GM12878 (cell line): ENCODE measurements around the gene SIM2. TPM values are rescaled to one million over a fixed set of nuclear protein-coding genes. Genes with fewer than 3 reads are reported as not detected.

Source experiments
- ATAC-seq: fragments of 200-7000 bp; cut with Tn5 transposase; 3 replicates; pipeline ENCODE4 v1.9.1; 2020; ENCODE audit warnings: mild to moderate bottlenecking, moderate library complexity
- BruUV-seq: library from RNA; stranded (reverse); fragments of 400-500 nt; replicated peaks from 2 replicates; lab custom pipeline; 2021; lab: Mats Ljungman, UMichigan
- CTCF ChIA-PET: fragments of 300-600 bp; sonication (Branson Sonifier 250); formaldehyde crosslinking; extraction: SDS; loops from one replicate; lab custom pipeline; 2021; ENCODE audit warnings: inconsistent platforms; lab: Yijun Ruan, JAX
- POLR2A ChIA-PET: fragments of 350-600 bp; formaldehyde crosslinking; extraction: SDS; loops from one replicate; lab custom pipeline; 2021; ENCODE audit warnings: inconsistent platforms; lab: Charles Lee
- RAD21 ChIA-PET: fragments of 300-600 bp; sonication (Branson Sonifier 250); formaldehyde crosslinking; loops from one replicate; lab custom pipeline; 2023; ENCODE audit warnings: antibody characterized with exemption; ENCODE audit not compliant: unreplicated experiment; lab: Charles Lee
- SMC1A ChIA-PET: fragments of 300-600 bp; sonication (Branson Sonifier 250); formaldehyde crosslinking; loops from one replicate; lab custom pipeline; 2023; ENCODE audit not compliant: unreplicated experiment, uncharacterized antibody; lab: Charles Lee
- DNase-seq: peaks from one replicate; pipeline ENCODE4 v3.0.0-alpha.2; 2011; ENCODE audit warnings: low read depth, low spot score
- FAIRE-seq: peaks from 3 replicates; lab custom pipeline; 2011; peaks lifted over from hg19 to GRCh38; lab: Jason Lieb, UNC
- H2AFZ ChIP-seq: 2 replicates; pipeline ENCODE4 v1.6.0; 2011; ENCODE audit warnings: low read depth, low read length, control low read depth; ENCODE audit not compliant: control insufficient read depth
- H3K27ac ChIP-seq: 2 replicates; pipeline ENCODE4 v1.5.1; 2011; ENCODE audit warnings: control low read depth; ENCODE audit not compliant: control insufficient read depth, insufficient read depth
- H3K27me3 ChIP-seq, 2 experiments: replicated peaks in 1 of 2; 2 replicates each; pipeline versions ENCODE4 v1.6.0 to v1.6.1; 2011; ENCODE audit warnings: low read length in 1 of 2; ENCODE audit not compliant: control insufficient read depth in 2 of 2, insufficient read depth in 2 of 2
- H3K36me3 ChIP-seq, 2 experiments: 2 replicates each; pipeline ENCODE4 v1.5.1; 2011; ENCODE audit warnings: low read length in 1 of 2; ENCODE audit not compliant: control insufficient read depth in 2 of 2, insufficient read depth in 2 of 2
- H3K4me1 ChIP-seq: 2 replicates; pipeline ENCODE4 v1.6.1; 2011; ENCODE audit warnings: mild to moderate bottlenecking, low read length, moderate library complexity, mixed read lengths; ENCODE audit not compliant: control insufficient read depth, insufficient read depth
- H3K4me2 ChIP-seq: 2 replicates; pipeline ENCODE4 v1.6.0; 2011; ENCODE audit warnings: control low read depth; ENCODE audit not compliant: control insufficient read depth, insufficient read depth
- H3K4me3 ChIP-seq: fragments of 200-600 bp; sonication (generic); 2 replicates; pipeline ENCODE4 v1.5.1; 2016
- H3K79me2 ChIP-seq: 2 replicates; pipeline ENCODE4 v1.6.0; 2011; ENCODE audit warnings: low read length; ENCODE audit not compliant: control insufficient read depth, insufficient read depth
- H3K9ac ChIP-seq: 2 replicates; pipeline ENCODE4 v1.8.0; 2011; ENCODE audit warnings: low read length, control low read depth, mixed read lengths; ENCODE audit not compliant: control insufficient read depth, insufficient read depth
- H3K9me3 ChIP-seq: replicated peaks from 3 replicates; pipeline ENCODE4 v1.5.1; 2011; ENCODE audit warnings: mild to moderate bottlenecking, low read length; ENCODE audit not compliant: control insufficient read depth, insufficient read depth
- H4K20me1 ChIP-seq: 2 replicates; pipeline ENCODE4 v1.6.0; 2011; ENCODE audit not compliant: control insufficient read depth, insufficient read depth
- BCL3 ChIP-seq: IDR thresholded peaks from 2 replicates; pipeline ENCODE4 v1.6.1; 2011; ENCODE audit warnings: borderline replicate concordance, low read depth, mild to moderate bottlenecking, moderate library complexity, low read length; ENCODE audit not compliant: insufficient read depth, poor library complexity, severe bottlenecking
- BHLHE40 ChIP-seq, 2 experiments: fragments of 450-650 bp in 1 of 2; IDR thresholded peaks; 2 replicates each; pipeline ENCODE4 v1.6.1; 2011 to 2017; ENCODE audit warnings: low read depth in 2 of 2, borderline replicate concordance in 1 of 2, improper control_type of control experiment in 1 of 2, low read length in 1 of 2, mild to moderate bottlenecking in 1 of 2
- CEBPB ChIP-seq, 2 experiments: fragments of 150-350 bp in 1 of 2; IDR thresholded peaks; 2 replicates each; pipeline ENCODE4 v1.6.1; 2012 to 2014; ENCODE audit warnings: low read depth in 2 of 2, low read length in 2 of 2, borderline replicate concordance in 1 of 2, inconsistent platforms in 1 of 2
- CHD1 ChIP-seq: IDR thresholded peaks from 2 replicates; pipeline ENCODE4 v1.6.1; 2012; ENCODE audit warnings: low read depth, low read length, improper control_type of control experiment
- E2F8 ChIP-seq: fragments of 450-650 bp; IDR thresholded peaks from 2 replicates; pipeline ENCODE4 v1.6.1; 2018; ENCODE audit warnings: mild to moderate bottlenecking, low read depth, moderate library complexity; ENCODE audit not compliant: partially characterized antibody
- IRF4 ChIP-seq: IDR thresholded peaks from 2 replicates; pipeline ENCODE4 v1.6.1; 2011; ENCODE audit warnings: low read depth, low read length
- MTA3 ChIP-seq: IDR thresholded peaks from 2 replicates; pipeline ENCODE4 v1.6.1; 2012; ENCODE audit warnings: low read length, inconsistent platforms, borderline replicate concordance
- RUNX3 ChIP-seq: IDR thresholded peaks from 2 replicates; pipeline ENCODE4 v1.6.1; 2012; ENCODE audit warnings: low read length, inconsistent platforms
- STAT3 ChIP-seq: IDR thresholded peaks from 2 replicates; pipeline ENCODE4 v1.6.1; 2011; ENCODE audit warnings: low read depth, low read length, improper control_type of control experiment
- ZNF207 ChIP-seq: fragments of 450-650 bp; IDR thresholded peaks from 2 replicates; pipeline ENCODE4 v1.6.1; 2014; ENCODE audit warnings: antibody characterized with exemption, mild to moderate bottlenecking, borderline replicate concordance
- ZNF274 ChIP-seq: IDR thresholded peaks from one replicate; pipeline ENCODE4 v1.8.0; 2011; ENCODE audit not compliant: insufficient read length, insufficient read depth
- WGBS: methylation state at CpG from one replicate; pipeline ENCODE4 v1.1.6; 2016; ENCODE audit warnings: low lambda C conversion rate; ENCODE audit not compliant: insufficient replicate concordance, insufficient coverage; ENCODE audit errors: missing lambda C conversion rate; 5-methylcytosine and 5-hydroxymethylcytosine counted together
- in situ Hi-C: fragments of 300-500 bp; cut with MboI; formaldehyde crosslinking; loops from 9 replicates; pipeline ENCODE4 v1.14.3; 2018; ENCODE audit warnings: mixed read lengths
- intact Hi-C: fragments of 100-400 bp; cut with micrococcal nuclease; formaldehyde crosslinking; loops from one replicate; pipeline ENCODE4 v1.14.2; 2022; ENCODE audit not compliant: unreplicated experiment
- polyA plus RNA-seq, 11 experiments: library from polyadenylated mRNA; depleted of rRNA in 4 of 11; unstranded in 6 of 11; stranded (reverse) in 5 of 11; fragments of >200 nt; fragmentation: Nextera tagmentation in 4 of 11; fragmentation: Illumina TruSeq in 1 of 11; extraction: Ambion mirVana in 4 of 11; extraction: Trizol in 1 of 11; gene quantifications; 1 replicate in 1 of 11; 2 replicates in 10 of 11; pipeline versions ENCODE4 v1.2.1 to v1.2.3, GENCODE V29; 2011 to 2016; ENCODE audit warnings: inconsistent platforms in 2 of 11, missing spikeins in 2 of 11, low read depth in 1 of 11
- total RNA-seq, 4 experiments: library from RNA; depleted of rRNA in 3 of 4; stranded (reverse); fragments of >200 nt in 3 of 4; fragmentation: Illumina TruSeq in 1 of 4; extraction: Trizol in 1 of 4; gene quantifications; 2 replicates each; pipeline versions ENCODE4 v1.2.1 to v1.2.3, GENCODE V29; 2013 to 2021
- TF ChIP-seq, protein P1 (sequence below): fragments of 150-350 bp; IDR thresholded peaks from 2 replicates; pipeline ENCODE4 v1.6.1; 2014; ENCODE audit warnings: mild to moderate bottlenecking, low read depth, low read length
- TF ChIP-seq, protein P2 (sequence below): IDR thresholded peaks from 2 replicates; pipeline ENCODE4 v1.6.1; 2012; ENCODE audit warnings: low read depth, low read length, improper control_type of control experiment

SIM2 gene
- total and polyA plus RNA-seq, 10 of the 15 experiments (the other 5 are each of a cell fraction or from before 2014, with no cell fraction given) = 0.02 to 0.15 (median 0.05) TPM; not detected in 7

DNA sequence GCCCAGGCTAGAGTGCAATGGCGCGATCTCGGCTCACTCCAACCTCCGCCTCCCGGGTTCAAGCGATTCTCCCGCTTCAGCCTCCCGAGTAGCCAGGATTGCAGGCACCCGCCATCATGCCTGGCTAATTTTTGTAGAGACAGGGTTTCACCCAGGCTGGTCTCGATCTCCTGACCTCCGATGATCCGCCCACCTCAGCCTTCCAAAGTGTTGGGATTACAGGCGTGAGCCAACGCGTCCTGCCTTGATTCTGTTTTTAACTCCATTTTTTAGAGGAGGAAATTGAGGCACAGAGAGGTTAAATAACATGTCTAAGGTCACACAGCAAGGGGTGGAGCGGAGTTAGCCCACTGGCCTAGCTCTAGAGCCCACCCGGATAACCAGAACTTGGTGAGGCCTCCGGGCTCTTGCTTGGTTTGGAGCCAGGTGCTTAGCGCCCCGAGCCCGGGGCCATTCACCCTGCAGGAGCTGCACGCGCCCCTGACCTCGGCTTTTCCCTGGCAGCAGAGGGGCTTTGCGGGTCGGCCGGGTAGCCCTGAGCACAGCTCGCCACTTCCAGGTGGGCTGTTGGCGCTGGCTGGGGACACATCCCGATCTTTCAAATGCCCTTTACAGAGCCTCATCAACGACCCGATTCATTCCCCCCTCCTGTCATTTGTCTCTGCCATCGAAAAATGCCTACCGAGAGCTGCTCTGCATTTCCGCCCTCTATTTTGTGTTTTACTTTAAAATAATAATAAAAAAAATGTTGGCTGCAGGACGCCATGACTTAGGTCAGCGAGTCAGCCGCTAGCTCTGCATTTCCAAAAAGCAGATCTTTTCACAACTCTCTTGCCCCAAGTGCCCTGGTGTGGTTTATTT is 11.2 kb downstream of the SIM2 start:
- no peaks in the 10 kb centered on the region for H4K20me1 ChIP-seq
- H3K79me2 ChIP-seq = no peaks in the 10 kb centered on the region
- H3K27me3 ChIP-seq = peaks cover 19 to 23% of the 10 kb centered on the region in 2 experiments
- TF ChIP-seq E2F8 (no peak), IRF4 (no peak), STAT3 (no peak), CHD1 (no peak), BHLHE40 (IDR thresholded peaks at IDR 0.05; ENCODE audit: borderline replicate concordance in 1 of 2, low read depth in 2 of 2, low read length in 1 of 2) (no peak), MTA3 (no peak), ZNF207 (no peak), BCL3 (no peak), CEBPB (IDR thresholded peaks at IDR 0.05; ENCODE audit: borderline replicate concordance in 1 of 2, low read depth in 2 of 2, low read length in 2 of 2) (no peak), RUNX3 (no peak), ZNF274 (no peak)
- TF ChIP-seq, protein P1, sequence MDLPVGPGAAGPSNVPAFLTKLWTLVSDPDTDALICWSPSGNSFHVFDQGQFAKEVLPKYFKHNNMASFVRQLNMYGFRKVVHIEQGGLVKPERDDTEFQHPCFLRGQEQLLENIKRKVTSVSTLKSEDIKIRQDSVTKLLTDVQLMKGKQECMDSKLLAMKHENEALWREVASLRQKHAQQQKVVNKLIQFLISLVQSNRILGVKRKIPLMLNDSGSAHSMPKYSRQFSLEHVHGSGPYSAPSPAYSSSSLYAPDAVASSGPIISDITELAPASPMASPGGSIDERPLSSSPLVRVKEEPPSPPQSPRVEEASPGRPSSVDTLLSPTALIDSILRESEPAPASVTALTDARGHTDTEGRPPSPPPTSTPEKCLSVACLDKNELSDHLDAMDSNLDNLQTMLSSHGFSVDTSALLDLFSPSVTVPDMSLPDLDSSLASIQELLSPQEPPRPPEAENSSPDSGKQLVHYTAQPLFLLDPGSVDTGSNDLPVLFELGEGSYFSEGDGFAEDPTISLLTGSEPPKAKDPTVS = no peak
- TF ChIP-seq, protein P2, sequence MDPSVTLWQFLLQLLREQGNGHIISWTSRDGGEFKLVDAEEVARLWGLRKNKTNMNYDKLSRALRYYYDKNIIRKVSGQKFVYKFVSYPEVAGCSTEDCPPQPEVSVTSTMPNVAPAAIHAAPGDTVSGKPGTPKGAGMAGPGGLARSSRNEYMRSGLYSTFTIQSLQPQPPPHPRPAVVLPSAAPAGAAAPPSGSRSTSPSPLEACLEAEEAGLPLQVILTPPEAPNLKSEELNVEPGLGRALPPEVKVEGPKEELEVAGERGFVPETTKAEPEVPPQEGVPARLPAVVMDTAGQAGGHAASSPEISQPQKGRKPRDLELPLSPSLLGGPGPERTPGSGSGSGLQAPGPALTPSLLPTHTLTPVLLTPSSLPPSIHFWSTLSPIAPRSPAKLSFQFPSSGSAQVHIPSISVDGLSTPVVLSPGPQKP = no peak
- no peaks in the 10 kb centered on the region for H3K4me1 ChIP-seq
- no TSS peak for BruUV-seq
- CTCF ChIA-PET = no interaction called here
- FAIRE-seq (no peak), ATAC-seq (no peak), DNase-seq (no peak)
- intact Hi-C loops = no loop called here
- no peak overlapping the region for H3K9ac ChIP-seq
- no peak overlapping the region for H3K4me3 ChIP-seq
- no peaks in the 10 kb centered on the region for H3K9me3 ChIP-seq
- WGBS = 22% methylated on average over 38 of the region's 38 CpGs
- H2AFZ ChIP-seq = no peak overlapping the region
- SMC1A ChIA-PET = no interaction called here
- H3K36me3 ChIP-seq = no peaks in the 10 kb centered on the region
- H3K4me2 ChIP-seq = no peak overlapping the region
- in situ Hi-C loops = no loop called here
- no peak overlapping the region for H3K27ac ChIP-seq
- RAD21 ChIA-PET = no interaction called here
- POLR2A ChIA-PET = no interaction called here
